Skin epidermis (tissue), 12 donors: ENCODE results near the gene COLEC12.

ENCODE experiments used
- H3K27ac ChIP-seq, 21 experiments: fragments of 200-600 bp; sonication (generic) in 11 of 21; one replicate each; pipeline ENCODE4 v1.5.0; 2020; ENCODE audit warnings: mild to moderate bottlenecking in 3 of 21, inconsistent platforms in 2 of 21, moderate library complexity in 2 of 21
- H3K4me3 ChIP-seq, 7 experiments: fragments of 200-600 bp; sonication (generic) in 2 of 7; one replicate each; pipeline ENCODE4 v1.5.0; 2020; ENCODE audit warnings: inconsistent platforms in 2 of 7, mild to moderate bottlenecking in 2 of 7, moderate library complexity in 1 of 7

Gene COLEC12

DNA sequence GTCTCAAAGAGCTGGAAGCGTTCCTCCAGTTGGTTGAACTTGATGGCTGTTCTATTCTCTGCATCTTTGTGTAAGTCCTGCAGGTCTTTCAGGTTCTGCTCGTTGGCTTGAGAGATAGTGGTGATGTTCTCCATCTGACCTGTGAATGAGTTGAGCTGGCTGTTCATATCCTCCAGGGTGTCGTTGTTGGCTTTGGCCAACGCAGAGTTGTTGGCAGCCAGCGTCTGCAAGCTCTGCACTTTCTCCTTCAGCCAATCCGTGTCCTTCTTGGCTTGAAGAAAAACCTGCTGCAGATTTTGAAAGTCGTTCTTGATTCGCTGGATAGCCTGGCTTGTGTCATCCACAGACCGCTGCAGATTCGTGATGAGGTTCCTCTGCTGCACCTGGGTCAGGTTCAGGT is 153.9 kb downstream of the COLEC12 start:
- no peak overlapping the region for H3K4me3 ChIP-seq
- no peak overlapping the region for H3K27ac ChIP-seq

DNA sequence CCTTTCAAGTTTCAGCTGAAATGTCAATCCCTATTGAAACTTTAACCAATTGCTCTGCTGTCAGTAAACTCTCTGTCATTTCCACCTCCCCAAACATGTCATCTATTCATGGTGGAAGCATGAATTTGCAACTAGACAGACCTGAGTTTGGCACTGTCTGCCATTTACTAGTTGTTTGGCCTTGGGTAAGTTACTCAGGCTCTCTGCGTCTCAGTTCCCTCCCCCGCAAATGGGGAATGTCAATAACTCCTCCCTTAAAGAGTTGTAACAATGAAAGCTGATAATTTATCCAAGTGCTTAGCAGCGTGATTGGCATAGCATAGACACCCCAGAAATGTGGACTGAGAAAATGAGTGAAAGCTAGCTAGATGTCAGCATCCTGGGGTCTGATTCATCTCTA is 159.4 kb downstream of the COLEC12 start:
- Histone ChIP-seq H3K27ac (no peak overlapping the region), H3K4me3 (no peak overlapping the region)

DNA sequence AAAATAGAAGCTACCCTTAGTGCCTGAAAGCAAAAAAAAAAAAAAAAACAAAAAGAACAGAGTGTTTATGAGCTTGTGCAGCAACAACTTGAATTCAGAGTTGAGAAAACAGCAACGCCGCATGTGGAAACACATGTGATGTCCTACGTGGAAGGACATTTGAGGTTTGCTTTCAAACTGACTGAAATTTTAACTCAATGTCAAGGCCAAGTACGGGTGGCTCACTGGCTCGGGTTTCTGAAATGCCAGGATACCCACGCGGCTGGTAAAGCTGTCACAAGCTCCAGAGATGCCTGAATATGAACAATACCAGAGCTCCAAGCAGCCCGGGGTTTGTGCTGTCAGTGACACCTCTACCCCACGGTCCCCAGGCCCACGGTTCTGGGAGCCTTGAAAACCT is 160.5 kb downstream of the COLEC12 start:
- Histone ChIP-seq H3K27ac (no peak overlapping the region), H3K4me3 (no peak overlapping the region)

DNA sequence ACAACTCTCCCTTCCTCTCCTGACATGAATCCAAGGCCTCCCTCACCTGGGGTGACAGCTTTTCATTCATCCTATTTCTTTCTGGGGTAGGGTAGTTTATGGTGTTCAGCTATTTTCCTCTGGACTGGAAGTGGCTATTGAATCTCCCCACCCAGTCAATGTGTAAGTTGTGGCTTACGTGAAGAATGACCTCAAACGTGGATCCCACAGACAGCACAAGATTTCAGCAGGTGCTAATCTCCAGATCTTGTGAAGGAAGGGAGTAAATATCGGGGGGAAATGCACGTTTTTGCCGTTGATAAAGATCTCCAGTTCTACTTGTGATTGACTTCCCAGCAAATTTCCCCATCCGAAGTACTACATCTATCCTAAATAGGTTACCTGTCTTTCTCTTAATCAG is 161.3 kb downstream of the COLEC12 start:
- H3K27ac ChIP-seq = no peak overlapping the region
- no peak overlapping the region for H3K4me3 ChIP-seq

DNA sequence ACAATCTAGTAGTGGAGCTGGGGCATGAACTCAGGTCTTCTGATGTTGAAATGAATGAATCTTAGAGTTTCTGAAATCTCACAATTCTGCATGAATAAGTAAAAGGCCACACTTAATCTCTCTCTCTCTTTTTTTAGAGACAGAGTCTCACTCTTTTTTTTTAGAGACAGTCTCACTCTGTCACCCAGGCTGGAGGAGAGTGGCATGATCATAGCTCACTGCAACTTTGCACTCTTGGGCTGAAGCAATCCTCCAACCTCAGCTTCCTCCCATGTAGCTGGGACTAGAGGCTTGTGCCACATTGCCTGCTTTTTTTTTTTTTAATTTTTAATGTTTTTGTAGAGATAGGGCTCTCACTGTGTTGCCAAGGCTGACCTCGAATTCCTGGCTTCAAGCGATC is 163.8 kb downstream of the COLEC12 start:
- H3K4me3 ChIP-seq = no peak overlapping the region
- no peak overlapping the region for H3K27ac ChIP-seq

DNA sequence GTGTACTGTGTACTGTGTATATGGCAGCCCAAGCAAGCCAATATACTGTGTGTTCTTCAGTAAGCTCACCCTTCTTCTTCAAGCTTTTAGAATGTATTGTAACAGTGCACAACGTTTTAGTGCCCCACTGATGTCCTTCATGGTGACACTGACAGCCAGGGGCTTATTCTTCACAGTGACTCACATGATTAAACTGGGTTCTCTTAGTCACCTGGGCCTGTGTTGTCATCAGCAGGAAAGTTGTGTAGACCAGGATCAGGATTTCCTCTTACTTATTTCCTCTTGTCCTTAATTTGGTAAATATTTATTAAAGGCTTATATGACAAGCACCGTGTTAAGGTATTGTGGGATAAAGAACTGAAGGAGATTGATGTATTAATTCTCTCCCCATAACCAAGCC is 164.8 kb downstream of the COLEC12 start:
- H3K27ac ChIP-seq = peak overlapping the region in 1 of 21 experiments; percentile 8
- H3K4me3 ChIP-seq = no peak overlapping the region

DNA sequence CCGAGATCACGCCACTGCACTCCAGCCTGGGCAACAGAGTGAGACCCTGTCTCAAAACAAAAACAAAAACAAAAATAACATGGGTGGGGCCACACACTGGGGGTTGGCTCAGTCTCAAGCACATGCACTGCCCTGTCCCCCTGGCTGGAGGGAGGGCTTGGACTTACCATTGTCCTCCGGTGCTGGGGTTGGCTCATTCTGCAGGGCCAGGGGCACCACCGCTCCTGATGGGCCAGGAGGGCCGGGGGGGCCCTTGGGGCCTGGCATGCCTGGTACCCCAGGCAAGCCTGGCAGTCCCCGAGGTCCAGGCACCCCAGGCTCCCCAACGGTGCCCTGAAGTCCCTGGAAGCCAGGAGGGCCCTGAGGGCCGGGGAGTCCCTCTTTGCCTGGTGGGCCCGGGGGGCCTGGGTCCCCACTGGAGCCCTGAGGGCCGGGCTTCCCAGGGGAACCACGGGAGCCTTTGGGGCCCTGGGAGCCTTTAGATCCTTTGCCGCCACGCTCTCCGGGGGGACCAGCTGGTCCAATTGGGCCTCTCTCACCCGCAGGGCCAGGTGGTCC is 165.8 kb downstream of the COLEC12 start:
- no peak overlapping the region for H3K27ac ChIP-seq
- no peak overlapping the region for H3K4me3 ChIP-seq

DNA sequence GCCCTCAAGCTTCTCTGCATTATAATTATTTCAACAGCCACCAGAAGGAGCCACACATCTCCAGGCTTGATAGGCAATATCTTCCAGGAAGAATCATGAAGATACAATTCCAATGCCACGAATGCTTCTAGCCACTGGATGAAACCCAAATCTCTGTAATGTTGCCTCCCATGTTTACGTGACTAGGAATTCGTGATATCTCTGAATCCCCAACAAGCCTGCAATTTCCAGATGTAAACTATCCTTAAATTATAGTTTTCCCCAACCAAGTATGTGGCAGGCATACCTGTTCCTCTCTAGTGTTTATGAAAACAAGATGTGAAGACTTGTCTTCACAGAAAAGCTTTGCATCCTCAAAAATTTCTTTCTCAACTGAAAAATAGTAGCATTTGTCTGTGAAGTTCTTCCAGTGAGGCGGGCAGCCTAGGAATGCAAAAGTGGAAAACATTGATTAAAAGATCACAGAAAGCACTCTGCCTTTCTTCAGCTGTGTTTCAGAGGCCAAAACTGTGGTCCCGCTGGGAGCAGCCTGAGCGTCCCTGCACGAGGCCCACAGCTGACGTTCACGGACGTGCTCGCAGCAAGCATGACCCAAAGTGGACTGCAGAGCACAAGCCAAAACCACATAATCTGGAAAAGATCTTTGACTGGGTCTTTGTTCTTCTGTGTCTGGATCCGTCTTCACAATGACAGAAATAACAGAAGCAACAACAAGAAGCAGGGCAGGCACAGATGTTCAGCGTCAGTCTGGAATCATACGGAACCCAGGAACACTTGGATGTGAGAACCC is 167.6 kb downstream of the COLEC12 start:
- Histone ChIP-seq H3K27ac (peak overlapping the region in 6 of 21 experiments; percentile 6 to 73 (median 40)), H3K4me3 (no peak overlapping the region)

DNA sequence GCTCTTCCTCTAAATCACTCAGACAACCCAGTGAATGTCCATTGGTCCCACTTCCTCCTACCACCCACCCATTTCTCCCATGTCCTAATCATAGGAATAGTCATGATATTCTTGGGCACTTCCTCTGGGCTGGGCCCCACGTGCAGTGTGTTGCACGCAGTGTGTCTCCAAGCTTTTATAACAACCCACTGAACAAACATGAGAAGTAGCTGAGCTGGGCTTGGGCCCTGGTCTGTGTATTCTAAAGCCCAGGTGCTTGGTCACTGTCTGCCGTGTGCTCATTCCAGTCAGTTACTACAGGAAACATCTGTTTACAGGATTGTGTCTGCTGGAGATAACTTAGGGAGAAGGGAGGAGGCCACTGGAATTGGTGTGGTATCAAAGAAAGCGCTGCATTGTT is 168.5 kb downstream of the COLEC12 start:
- no peak overlapping the region for H3K4me3 ChIP-seq
- peak overlapping the region in 6 of 21 experiments; percentile 6 to 73 (median 40) for H3K27ac ChIP-seq

DNA sequence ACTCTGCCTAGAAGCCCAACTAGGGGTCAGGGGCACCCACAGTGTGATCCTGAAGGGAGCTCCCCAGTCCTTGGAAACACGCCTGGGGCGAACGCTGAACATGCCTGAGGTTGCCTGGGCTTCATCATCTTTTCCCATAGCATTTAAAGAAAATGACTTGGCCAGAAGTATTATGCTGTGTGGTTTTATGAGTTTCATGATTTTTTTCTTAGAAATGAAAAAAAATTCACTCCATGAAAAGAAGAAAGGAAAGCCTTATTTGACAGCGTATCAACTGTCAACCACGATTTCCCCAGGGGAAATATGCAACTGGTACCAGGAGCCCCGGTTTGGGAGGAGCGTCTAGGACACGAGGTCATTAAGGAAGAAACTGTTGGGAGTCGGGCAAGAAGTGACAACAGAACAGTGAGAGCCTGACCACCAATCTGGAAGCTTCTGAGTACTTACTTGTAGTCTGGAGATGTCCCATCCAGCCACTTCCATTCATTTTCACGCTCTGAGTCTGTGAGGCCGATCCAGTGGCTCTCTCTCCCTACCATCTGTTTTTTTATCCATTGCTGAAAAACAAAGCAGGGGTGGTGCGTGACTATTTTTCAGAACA is 169.2 kb downstream of the COLEC12 start:
- peak overlapping the region in 5 of 21 experiments; percentile 16 to 73 (median 52) for H3K27ac ChIP-seq

DNA sequence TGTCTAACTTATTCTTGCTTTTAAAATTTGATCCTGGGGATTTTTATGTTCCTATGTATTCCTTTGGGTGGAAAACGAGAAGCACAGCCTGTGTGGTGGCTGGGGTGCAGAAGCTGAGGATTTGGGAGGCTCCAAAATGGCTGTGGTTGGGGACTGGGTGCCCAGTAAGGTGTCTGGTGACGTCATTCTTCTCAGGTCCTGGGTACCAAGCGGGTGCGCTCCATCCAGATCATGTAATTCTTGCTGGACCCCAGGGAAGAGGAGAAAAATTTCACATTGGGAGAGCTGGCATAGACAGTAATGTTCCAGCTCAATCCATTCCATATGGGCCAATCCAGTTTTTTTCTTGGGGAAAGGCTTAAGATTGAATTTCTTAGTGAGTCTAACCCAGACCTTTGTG is 171.6 kb downstream of the COLEC12 start:
- Histone ChIP-seq H3K27ac (no peak overlapping the region), H3K4me3 (no peak overlapping the region)

More for the DNA sequence above, 169.2 kb downstream of the COLEC12 start:
- no peak overlapping the region for H3K4me3 ChIP-seq

DNA sequence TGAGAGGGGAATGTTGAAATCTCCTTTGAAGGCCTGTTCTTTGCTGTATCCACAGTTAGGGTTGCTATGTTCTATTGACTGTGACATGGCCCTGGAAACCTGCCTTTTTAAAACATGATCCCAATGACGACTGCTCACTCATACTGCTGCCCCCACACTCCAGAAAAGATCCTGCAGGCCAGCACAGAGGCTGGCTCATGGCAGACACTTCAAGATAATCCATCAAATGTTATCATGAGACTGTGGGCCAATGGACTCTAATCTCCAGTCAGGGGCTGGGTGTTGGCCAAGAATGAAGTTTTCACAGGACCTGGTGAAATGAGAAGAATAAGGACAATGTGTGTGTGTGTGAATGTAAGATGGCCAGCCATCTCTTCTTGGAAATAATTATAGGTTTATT is 173.7 kb downstream of the COLEC12 start:
- Histone ChIP-seq H3K27ac (no peak overlapping the region), H3K4me3 (no peak overlapping the region)

DNA sequence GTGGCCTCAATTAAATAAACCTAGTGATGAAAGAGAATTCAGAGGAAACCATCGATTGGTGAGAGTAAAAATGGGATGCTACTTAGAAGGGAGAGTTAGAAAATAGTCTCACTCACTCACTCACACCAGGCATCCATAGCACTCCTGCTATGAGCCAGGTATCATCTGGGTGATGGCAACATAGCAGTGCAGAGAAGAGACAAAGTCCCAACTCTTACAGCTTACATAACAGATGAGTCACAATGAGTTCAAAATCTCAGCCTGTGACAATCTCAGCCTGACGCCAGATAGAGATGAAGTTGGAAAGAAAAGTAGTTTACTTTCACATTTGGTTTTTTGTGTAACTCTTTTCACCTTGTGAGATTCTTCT is 177.3 kb downstream of the COLEC12 start:
- Histone ChIP-seq H3K27ac (no peak overlapping the region), H3K4me3 (no peak overlapping the region)

DNA sequence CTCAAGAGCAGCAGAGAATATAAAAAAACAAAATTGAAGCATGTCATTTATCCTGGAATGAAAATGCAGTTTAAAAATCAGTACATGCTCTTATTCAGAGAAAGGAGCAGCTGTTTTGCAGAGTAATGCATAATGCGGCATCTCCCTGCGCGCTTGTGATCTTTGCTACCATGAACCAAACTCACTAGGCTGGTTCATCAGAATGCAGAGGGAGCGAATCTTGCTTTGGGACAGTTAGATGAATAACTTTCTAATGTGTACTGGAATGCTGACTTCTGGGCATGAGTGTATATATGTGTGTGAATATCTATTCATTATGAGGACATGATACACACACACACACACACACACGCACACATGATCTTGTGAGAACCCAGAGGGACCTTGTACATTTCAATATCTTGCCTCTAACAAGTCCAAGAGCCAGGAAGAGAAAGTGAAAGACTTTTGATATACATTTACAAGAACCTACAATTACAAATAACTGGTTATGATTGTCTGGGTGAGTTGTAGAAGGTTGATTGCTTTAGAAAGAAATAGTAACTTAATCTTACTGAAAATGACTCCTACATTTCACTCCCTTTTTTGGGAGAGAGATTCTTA is 178.5 kb downstream of the COLEC12 start:
- H3K27ac ChIP-seq = no peak overlapping the region
- no peak overlapping the region for H3K4me3 ChIP-seq

DNA sequence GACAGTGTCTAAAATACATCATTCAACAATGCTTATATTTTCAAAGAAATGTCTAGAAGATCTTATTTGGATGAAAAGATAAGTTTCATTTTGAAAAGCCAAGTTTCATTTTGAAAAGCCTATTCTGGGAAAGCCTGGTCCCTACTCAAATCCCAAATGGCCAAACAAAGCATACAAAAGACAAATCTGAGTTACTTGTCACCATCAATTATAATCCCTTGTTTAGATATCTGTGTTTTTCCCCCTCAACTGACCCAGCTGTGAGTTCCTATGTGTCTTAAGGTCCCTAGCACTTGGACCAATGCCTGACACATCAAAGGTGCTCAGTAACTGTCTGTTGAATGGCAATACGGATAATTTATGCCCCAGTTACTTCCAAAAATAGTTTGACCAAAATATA is 180.3 kb downstream of the COLEC12 start:
- H3K27ac ChIP-seq = no peak overlapping the region

DNA sequence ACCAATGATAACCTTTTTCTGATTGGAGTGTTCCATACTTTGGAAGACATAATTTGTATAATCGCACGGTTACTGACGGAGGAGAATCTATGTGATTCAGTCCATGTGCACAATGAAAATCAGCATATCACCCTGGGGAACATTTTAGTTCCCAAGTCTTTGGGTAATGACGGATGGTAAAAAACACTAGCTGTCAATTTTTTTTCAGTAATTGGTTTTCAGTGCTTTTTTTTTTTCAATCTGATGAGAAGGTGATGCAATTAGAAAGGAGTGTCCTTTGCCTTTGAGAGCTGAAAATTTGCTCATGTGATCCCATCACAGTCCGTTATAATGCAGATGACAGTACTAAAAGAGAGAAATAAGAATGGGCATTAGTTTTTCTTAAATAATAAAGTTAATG is 180.8 kb downstream of the COLEC12 start:
- H3K4me3 ChIP-seq = no peak overlapping the region
- no peak overlapping the region for H3K27ac ChIP-seq

More for the DNA sequence above, 180.3 kb downstream of the COLEC12 start:
- H3K4me3 ChIP-seq = no peak overlapping the region

DNA sequence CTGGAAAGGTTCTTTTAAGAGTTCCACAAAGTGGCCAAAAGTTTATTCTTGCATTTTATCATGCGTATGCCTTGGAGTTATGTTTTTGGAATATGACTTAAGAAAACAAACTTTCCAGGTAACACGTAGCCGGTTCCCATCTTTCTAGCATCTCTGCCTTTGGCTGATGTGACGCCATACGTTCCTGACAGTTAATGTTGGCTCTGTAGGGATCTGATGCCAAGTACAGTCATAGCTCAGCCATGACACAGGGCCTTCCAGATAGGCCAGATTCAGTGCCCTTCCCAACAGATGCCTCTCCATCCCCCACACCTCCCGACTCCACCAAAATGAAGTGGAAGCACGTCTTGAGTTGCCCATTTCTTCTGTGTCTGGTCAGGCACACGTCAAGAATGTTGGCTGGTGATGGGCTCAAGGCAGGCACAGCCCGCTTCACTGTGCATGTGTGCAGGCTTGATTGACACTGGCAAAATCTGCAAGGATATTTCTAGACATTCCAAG is 181.7 kb downstream of the COLEC12 start:
- Histone ChIP-seq H3K27ac (no peak overlapping the region), H3K4me3 (no peak overlapping the region)

DNA sequence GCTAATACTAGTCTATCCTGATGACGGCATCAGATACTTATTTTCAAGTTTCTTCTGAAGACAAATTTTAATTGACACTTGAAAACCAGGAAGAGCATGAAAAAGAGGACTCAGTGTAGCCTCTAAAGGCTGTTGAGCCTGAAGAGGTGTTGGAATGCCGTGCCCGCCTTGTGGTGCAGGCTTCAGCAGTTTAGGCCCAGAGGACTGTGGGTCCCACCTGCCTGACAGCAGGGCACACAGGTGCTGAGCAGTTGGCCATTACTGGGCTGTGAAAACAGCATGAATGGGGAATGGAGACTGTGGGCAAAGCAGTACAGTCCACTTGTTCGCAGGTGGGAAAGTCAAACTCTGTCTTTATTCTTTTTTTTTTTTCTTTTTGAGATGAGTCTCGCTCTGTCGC is 182.9 kb downstream of the COLEC12 start:
- H3K27ac ChIP-seq = no peak overlapping the region
- no peak overlapping the region for H3K4me3 ChIP-seq

DNA sequence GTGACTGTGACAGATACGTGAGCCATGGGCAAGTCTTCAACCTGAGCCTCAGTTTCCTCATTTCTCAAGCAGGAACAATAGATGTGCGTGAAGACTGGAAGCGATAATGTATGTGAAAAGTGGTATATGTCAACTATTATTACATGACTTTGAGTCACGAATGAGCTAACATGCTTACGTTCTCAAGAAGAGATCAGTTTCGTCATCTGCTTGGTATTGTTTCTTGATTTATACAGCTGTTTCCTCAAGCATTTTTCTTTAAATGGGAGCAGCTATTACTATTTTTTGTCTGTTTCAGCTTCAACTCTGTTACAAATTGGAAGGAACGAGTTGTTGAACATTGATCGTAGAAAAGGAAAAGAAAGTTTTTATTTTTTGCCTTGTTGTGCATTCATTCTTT is 184.1 kb downstream of the COLEC12 start:
- no peak overlapping the region for H3K4me3 ChIP-seq

DNA sequence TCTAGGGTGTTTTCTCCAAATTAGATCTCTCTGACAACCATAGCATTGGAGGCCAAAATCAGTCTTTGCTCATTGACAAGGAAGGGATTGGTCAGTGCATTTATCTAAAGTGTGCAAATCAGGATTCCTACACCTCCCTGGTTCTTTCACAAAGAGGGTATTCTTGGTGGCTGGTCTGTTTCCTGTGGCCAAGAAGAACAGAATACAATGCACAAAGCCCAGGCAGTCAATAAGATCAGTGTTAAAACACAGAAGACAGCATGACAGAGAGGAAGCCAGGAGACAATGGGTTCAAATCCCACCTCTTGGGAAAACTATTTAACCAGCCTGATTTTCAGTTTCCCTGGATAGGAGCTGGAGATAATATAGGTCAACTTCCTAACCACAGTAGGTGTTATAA is 186.6 kb downstream of the COLEC12 start:
- Histone ChIP-seq H3K4me3 (no peak overlapping the region), H3K27ac (no peak overlapping the region)

More for the DNA sequence above, 184.1 kb downstream of the COLEC12 start:
- no peak overlapping the region for H3K27ac ChIP-seq

DNA sequence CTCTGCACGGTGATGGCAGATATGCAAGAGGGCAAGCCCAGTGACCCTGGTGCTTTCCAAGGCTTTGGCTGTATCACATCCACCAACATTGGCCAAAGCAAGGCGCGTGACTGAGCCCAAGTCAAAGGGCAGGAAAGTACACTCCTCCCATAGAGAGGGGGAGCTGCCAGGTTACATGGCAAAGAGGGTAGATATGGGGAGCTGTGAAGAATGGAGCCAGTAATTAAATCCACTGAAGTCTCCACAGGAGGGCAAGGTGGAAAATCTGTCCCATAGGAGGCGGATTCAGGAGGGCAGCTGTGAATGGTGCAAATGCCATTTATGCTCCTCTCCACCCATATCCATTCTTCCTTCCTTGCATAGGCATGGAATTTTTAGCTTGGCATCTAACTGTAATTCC is 188.1 kb downstream of the COLEC12 start:
- Histone ChIP-seq H3K27ac (no peak overlapping the region), H3K4me3 (no peak overlapping the region)
